ENCODE measurements around the gene TRAPPC2.

GRCh38 chrX:13774696-13775095 is 40.3 kb upstream of the TRAPPC2 start:
- no peak for TF ChIP-seq GTF2F1 (IDR thresholded peaks at IDR 0.05; ENCODE audit: low read length)
- TF ChIP-seq MAX (IDR thresholded peaks at IDR 0.05) = no peak
- no peak for TF ChIP-seq ZNF629 (CRISPR knock-in tag; conservative IDR thresholded peaks at IDR 0.05)
- no peak for TF ChIP-seq RFX5 (IDR thresholded peaks at IDR 0.05; ENCODE audit: low read depth, low read length)
